Effector CD4-positive, alpha-beta T cell (primary cell): ENCODE data around the gene KCNH5.

ENCODE experiments used
- DNase-seq: peaks from one replicate; pipeline ENCODE4 v3.0.0-alpha.2; 2020

KCNH5 gene

GRCh38 chr14:62736048-62737043 is 308.9 kb downstream of the KCNH5 start:
- no peak for DNase-seq

GRCh38 chr14:62734831-62735230 is 310.4 kb downstream of the KCNH5 start:
- DNase-seq = no peak

DNA sequence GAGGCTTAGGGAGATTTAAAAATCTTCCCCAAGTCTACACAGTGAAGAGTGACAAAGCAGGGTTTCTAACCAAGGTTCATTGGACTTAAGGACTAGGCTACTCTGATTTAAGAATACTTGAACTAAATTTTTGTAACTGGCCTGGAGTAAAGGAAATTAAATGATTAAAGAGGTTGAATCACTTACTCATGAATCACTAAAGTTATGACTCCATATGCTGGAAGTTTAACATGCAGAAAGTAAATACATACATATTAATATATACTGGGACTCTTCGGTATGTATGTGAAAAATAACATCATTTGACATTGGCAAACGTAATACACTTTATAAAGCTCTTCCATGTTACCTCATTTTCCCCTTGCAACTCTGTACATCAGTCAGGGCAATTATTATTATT is 322.9 kb downstream of the KCNH5 start:
- DNase-seq = no peak

GRCh38 chr14:62718629-62719028 is 326.6 kb downstream of the KCNH5 start:
- DNase-seq = no peak

DNA sequence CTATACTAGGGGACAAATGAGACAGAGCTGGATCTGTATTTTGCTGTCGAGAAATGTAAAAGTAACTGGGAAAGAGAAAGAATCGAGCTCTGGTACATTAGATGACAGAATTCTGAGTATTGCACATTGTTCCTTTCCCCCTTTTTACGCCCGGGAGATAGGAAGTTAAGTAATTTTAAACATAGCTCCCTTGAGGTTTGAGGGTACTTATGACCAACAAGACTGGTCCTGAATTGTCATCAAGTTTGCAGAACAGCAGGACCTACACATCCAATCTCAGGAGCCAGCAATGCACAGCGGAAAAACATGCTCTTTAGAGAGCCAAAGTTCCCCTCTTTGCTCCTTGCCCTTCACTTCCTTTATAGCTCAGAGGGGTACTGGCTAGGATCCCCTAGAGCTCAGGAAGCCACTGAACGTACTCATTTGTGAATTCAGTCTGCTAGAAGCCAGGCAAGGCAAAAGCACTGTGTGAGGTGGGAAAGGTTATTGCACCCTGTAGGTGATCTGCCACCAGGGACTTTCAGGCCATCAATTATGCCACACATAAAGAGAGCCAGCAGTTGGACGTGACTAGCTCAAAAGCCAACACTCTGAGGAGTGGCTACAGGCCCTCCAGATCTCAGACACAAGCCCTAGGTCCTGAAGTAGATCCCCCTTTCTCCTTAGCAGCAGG is 333.8 kb downstream of the KCNH5 start:
- no peak for DNase-seq

- no peak for DNase-seq
Observed at GRCh38 chr14:62710811-62711210, 334.4 kb downstream of the KCNH5 start.

DNA sequence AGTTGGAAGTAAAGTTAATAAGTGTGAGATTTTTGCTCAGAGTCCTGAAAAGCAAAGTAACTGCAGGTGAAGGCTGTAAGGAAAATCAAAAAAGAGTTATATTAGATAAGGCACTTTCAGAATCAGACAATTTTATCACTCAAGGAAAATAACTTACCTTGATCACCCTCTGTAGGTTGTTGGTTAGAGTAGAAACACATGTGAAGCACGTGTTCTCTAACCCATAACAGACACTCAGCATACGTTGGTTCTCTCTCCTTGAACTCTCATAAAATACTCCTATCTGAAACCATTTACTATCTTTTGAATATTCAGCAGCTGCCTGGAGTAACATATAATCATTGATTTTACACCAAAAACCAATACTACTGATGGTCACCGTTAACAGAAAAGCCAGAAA is 335.5 kb downstream of the KCNH5 start:
- no peak for DNase-seq

GRCh38 chr14:62706217-62706616 is 339.0 kb downstream of the KCNH5 start:
- no peak for DNase-seq

DNA sequence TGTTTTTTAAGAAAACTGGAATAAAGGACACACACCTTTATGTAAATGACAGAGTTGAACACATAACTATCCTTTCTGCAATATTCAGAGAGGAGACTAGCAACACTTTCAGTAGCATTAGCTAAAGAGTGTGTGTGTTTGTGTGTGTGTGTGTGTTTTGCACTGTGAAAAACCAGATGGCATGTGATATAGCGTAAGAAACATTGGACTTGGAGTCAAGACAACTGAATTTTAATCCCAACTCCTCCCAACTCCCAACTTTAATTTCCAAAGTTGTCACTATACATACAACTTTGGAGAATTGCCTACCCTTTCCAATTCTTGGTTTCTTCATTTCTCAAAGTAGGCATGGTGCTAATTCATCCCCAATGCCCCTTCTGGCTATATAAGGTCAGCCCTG is 347.8 kb downstream of the KCNH5 start:
- DNase-seq = no peak

DNA sequence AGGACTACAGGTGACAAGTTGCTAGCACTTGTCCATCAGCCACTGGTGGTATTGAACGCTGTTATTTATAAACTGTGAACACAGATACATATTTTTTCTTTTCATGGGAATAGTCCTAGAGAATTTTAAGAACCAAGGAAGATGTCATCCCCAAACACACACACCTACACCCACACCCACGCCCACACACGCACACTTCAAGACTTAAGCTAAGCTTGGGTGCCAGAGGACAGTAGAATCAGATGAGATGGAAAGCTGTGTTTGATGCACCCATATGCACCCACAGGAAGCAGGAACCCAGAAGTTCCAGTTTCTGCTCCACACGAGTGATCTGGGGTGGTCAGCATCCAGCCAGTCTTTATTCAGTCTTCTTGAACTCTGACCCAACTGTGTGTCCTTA is 348.3 kb downstream of the KCNH5 start:
- DNase-seq = no peak

- no peak for DNase-seq
Observed at GRCh38 chr14:62696331-62696924, 348.8 kb downstream of the KCNH5 start.

DNA sequence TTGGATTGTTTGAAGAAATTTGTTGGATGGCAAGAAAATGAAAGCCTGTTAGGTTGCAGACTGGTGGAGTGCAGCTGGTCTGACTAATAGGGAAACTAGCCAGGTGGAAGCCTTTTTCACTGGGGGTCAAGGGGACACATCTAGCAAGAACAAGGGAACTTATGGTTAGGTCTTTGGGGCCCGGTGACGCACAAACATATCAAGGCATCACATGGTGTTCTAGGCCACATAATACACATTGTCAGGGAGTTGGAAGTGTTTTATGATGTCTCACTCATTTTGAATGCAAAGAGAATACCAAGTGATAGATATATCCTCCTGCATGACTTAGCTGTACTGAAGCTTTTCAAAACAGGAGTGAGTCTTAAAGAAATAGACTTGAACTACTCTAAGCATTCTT is 351.2 kb downstream of the KCNH5 start:
- DNase-seq = no peak

- DNase-seq = no peak
Observed at GRCh38 chr14:62692490-62693106, 352.7 kb downstream of the KCNH5 start.

- DNase-seq = no peak
Observed at GRCh38 chr14:62691647-62692489, 353.4 kb downstream of the KCNH5 start.

GRCh38 chr14:62689733-62690132 is 355.5 kb downstream of the KCNH5 start:
- DNase-seq = no peak

GRCh38 chr14:62687818-62688217 is 357.4 kb downstream of the KCNH5 start:
- DNase-seq = no peak

GRCh38 chr14:62684376-62684775 is 360.9 kb downstream of the KCNH5 start:
- DNase-seq = no peak

DNA sequence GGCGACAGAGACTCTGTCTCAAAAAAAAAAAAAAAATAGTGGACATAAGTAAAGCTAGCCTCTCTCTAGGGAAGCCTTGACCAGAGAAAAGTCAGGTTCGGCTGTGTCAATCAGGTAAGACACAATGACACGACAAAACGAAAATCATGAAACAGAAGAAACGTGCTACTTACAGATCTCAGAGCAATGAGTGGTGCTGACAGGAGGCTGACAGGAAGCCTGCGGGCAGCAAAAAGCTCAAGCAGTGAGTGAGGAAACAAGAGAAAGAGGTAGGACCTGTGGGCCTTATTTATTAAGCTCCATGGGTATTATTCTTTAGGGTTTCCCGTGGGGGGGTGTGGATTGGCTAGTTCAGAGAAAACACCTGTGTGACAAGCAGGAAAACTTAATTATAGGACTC is 363.1 kb downstream of the KCNH5 start:
- DNase-seq = no peak

DNA sequence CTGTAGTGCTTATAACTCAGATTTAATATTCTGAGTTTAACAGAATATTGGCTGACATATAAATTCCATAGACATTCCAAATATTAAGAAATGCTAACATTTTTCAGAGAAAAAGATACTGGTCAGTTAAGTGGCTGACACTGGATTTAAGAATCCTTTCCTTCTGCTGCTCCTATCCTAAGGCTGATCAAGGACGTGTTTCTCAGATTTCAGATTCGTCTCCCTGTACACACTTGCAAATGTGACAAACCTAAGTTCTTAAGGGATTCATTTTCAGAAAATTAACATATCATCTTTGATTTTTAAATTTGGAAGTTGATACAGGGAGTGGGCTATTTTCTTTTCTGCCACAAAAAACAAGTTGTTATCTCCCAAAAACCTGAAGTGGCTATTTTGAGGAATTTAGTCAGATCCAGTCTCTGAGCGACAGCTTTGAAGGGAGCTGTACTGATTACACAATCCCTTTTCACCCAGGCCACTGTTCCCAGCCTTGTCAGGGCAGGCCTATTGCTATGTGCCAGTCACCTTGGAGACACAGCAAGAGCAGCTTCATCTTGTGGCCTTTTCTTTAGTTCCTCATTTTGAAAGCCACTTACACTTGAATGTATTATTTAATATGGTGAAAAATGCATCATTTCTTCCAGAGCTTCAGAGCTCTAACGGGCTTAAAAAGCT is 370.6 kb downstream of the KCNH5 start:
- DNase-seq = no peak

GRCh38 chr14:62673014-62673755 is 372.1 kb downstream of the KCNH5 start:
- no peak for DNase-seq

- no peak for DNase-seq
Observed at GRCh38 chr14:62670526-62670925, 374.7 kb downstream of the KCNH5 start.
